Esophagus muscularis mucosa (tissue), 3 donors: ENCODE results near the gene MRTFA.

ENCODE experiments used
- POLR2AphosphoS5 ChIP-seq, 2 donors: sonication (generic); formaldehyde crosslinking; IDR thresholded peaks; one replicate each; pipeline ENCODE4 v1.6.1; 2017; ENCODE audit warnings: antibody characterized with exemption in 2 of 2
- TF ChIP-seq, protein P1 (sequence below), 3 experiments: fragments of 200-600 bp in 2 of 3; fragments of 450-650 bp in 1 of 3; sonication (generic) in 2 of 3; IDR thresholded peaks; one replicate each; pipeline ENCODE4 v1.5.1; 2017 to 2019; ENCODE audit warnings: antibody characterized with exemption in 3 of 3, mild to moderate bottlenecking in 2 of 3, moderate library complexity in 1 of 3

DNA sequence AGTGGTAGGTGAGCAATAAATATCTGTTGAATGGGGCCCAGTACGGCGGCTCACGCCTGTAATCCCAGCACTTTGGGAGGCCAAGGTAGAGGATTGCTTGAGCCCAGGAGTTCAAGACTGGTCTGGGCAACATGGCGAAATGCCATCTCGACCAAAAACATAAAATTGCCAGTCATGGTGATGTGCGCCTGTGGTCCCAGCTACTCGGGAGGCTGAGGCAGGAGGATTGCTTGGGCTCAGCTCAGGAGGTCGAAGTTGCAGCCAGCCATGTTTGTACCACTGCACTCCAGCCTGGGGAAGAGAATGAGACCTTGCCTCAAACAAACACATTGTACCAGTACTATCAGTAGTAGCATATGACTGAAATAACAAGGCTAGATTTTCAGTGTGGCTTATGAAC lies 262.0 kb downstream of the MRTFA start:
- TF ChIP-seq, protein P1, sequence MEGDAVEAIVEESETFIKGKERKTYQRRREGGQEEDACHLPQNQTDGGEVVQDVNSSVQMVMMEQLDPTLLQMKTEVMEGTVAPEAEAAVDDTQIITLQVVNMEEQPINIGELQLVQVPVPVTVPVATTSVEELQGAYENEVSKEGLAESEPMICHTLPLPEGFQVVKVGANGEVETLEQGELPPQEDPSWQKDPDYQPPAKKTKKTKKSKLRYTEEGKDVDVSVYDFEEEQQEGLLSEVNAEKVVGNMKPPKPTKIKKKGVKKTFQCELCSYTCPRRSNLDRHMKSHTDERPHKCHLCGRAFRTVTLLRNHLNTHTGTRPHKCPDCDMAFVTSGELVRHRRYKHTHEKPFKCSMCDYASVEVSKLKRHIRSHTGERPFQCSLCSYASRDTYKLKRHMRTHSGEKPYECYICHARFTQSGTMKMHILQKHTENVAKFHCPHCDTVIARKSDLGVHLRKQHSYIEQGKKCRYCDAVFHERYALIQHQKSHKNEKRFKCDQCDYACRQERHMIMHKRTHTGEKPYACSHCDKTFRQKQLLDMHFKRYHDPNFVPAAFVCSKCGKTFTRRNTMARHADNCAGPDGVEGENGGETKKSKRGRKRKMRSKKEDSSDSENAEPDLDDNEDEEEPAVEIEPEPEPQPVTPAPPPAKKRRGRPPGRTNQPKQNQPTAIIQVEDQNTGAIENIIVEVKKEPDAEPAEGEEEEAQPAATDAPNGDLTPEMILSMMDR (IDR thresholded peaks at IDR 0.05), result no peak
- no peak for TF ChIP-seq POLR2AphosphoS5 (IDR thresholded peaks at IDR 0.05)
